Vagina (tissue), 2 donors: ENCODE results near the gene TIMM10B.

ENCODE experiments used
- POLR2A ChIP-seq, 2 donors: fragments of 450-650 bp; IDR thresholded peaks; one replicate each; pipeline ENCODE4 v1.6.1; 2017; ENCODE audit warnings: antibody characterized with exemption in 2 of 2, mild to moderate bottlenecking in 2 of 2, moderate library complexity in 2 of 2
- POLR2AphosphoS5 ChIP-seq, 2 donors: sonication (generic); formaldehyde crosslinking; IDR thresholded peaks; one replicate each; pipeline ENCODE4 v1.9.0; 2017; ENCODE audit warnings: antibody characterized with exemption in 2 of 2, mild to moderate bottlenecking in 2 of 2, low read depth in 1 of 2; ENCODE audit not compliant: insufficient read depth in 1 of 2
- TF ChIP-seq, protein P1 (sequence below), 3 experiments: fragments of 450-650 bp in 2 of 3; fragments of 200-600 bp in 1 of 3; sonication (generic) in 1 of 3; IDR thresholded peaks; one replicate each; pipeline ENCODE4 v1.5.1; 2017 to 2019; ENCODE audit warnings: antibody characterized with exemption in 3 of 3, mild to moderate bottlenecking in 2 of 3, moderate library complexity in 2 of 3

DNA sequence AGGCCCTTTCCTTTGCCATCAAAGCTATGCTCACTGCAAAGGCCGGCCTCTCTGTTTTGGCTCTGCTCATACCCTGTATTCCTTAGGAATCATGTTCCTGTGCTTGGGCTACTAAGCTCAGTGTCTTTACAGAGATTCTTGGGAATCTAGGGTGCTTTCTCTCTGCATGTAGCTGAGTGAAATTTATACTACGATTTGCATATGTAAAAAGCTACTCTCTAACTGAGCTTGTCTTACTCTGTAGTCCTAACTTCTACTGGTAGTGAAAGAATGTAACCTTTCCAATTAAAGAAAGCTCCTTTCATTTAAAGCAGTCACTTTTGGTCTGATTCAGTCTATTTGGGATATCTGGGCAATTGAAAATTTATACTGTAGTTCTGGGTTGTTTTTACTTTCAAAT lies 48.0 kb downstream of the TIMM10B start:
- TF ChIP-seq, protein P1, sequence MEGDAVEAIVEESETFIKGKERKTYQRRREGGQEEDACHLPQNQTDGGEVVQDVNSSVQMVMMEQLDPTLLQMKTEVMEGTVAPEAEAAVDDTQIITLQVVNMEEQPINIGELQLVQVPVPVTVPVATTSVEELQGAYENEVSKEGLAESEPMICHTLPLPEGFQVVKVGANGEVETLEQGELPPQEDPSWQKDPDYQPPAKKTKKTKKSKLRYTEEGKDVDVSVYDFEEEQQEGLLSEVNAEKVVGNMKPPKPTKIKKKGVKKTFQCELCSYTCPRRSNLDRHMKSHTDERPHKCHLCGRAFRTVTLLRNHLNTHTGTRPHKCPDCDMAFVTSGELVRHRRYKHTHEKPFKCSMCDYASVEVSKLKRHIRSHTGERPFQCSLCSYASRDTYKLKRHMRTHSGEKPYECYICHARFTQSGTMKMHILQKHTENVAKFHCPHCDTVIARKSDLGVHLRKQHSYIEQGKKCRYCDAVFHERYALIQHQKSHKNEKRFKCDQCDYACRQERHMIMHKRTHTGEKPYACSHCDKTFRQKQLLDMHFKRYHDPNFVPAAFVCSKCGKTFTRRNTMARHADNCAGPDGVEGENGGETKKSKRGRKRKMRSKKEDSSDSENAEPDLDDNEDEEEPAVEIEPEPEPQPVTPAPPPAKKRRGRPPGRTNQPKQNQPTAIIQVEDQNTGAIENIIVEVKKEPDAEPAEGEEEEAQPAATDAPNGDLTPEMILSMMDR (IDR thresholded peaks at IDR 0.05) = no peak
- no peak for TF ChIP-seq POLR2AphosphoS5 (IDR thresholded peaks at IDR 0.05; ENCODE audit: insufficient read depth in 1 of 2, low read depth in 1 of 2)
- TF ChIP-seq POLR2A (IDR thresholded peaks at IDR 0.05) = no peak
